Fibroblast of skin of scalp (primary cell): ENCODE data around the gene TCERG1L.
"Not testable (repeated sequence)": the region's sequence is repeated elsewhere in the genome, so short reads cannot be mapped to it uniquely, and the experiment has no call there.

Source experiments
- DNase-seq: peaks from one replicate; pipeline ENCODE4 v3.0.0-alpha.2; 2013

The TCERG1L gene

DNA sequence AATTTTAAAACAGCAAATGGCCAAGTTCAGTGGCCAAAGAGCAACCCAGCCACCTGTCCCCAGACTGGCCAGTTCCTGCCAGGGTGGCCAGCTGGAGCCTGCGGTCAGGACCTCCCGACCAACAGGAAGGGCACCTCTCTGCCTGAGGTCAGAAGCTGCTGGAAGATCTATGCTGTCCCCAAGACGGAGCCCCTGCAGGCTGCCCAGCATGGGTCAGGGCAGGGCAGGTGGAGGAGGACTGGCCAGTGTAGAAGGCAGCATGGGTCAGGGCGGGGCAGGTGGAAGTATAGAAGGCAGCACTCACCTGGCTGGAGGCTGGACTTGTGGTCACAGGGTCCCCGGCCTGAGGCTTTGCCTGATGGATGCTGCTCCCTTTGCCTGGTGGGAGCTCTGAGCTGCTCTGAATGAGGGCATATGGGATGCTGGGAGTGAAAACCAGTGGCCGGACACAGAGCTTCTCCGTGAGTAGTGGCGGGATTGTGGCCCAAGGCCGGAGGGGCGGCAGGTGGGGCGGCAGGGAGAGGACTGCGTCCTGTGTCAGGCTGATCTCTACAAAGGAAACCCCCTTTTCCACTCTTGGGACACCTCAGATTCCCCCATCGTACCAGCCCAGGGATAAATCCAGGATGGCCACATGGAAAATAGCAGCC, 229.2 kb downstream of the TCERG1L start:
- no peak for DNase-seq

GRCh38 chr10:131081786-131082185, 229.7 kb downstream of the TCERG1L start:
- DNase-seq: no peak

- DNase-seq: no peak
Observed at GRCh38 chr10:131081376-131081775, 230.1 kb downstream of the TCERG1L start.

DNA sequence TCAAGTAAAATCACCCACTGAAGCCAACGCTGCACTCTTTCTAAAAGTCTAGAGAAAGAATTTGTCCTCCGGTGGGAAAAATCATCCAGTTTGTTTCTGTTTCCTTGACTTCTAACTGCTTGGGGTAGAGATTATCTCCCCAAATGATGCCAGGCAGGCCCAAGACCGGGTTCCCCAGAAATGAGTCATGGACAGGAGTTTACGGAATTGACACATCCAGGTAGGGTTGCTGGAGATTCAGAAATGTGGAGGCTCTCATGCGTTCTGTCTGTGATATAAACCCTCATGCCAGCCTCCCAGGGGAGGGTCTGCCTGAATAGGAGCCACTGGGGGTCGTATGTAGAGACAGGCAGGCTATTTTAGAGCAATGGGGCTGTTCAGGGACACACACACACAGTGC, 230.9 kb downstream of the TCERG1L start:
- no peak for DNase-seq

- no peak for DNase-seq
Observed at GRCh38 chr10:131079314-131079713, 232.2 kb downstream of the TCERG1L start.

DNA sequence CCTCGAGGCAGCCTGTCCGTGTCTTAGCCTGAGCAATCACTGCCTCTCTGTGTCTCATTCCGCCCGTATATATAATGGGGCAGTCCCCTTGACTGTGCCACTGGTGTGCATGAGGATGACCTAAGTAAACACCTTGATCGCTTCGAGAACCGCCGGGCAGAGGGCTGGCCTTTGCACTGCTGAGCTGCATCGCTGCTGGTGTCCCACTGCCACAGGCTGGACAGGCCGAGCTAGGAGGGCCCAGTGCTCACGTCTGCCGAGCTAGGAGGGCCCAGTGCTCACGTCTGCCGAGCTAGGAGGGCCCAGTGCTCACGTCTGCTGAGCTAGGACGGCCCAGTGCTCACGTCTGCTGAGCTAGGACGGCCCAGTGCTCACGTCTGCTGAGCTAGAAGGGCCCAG, 232.6 kb downstream of the TCERG1L start:
- not testable (repeated sequence) for DNase-seq

DNA sequence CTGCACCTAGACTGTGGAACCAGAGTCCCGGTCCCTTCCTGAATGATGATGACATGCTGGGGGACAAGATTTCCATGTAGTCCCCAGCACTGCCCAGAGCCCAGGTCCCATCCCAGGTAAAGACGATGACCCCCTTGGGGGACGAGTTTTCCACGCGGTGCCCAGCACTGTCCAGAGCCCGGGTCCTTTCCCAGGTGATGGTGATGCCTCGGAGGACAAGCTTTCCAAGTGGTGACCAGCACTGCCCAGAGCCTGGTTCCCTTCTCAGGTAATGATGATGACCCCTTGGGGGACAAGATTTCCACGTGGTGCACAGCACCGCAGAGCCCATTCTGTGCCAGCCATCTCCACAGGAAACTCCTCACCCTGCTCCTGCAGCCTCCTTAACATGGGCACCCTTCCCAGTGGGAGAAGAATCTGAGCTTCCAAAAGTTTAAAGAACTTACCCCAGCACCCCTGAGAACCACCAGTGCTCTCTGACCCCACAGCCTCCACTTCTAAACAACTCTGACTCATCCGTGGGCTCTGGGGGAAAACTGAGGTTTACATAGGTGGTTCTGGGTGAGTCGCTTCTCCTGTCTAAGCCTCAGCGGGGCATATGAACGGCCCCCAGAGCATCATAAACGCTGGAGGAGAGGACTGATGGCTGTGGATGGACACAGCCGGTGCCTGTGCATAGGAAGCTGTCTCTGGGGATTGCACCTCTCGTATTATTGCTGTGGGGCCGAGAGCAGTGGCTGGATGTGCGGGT, 233.2 kb downstream of the TCERG1L start:
- DNase-seq: no peak

GRCh38 chr10:131077724-131078123, 233.8 kb downstream of the TCERG1L start:
- no peak for DNase-seq

- no peak for DNase-seq
Observed at GRCh38 chr10:131077031-131077430, 234.5 kb downstream of the TCERG1L start.

DNA sequence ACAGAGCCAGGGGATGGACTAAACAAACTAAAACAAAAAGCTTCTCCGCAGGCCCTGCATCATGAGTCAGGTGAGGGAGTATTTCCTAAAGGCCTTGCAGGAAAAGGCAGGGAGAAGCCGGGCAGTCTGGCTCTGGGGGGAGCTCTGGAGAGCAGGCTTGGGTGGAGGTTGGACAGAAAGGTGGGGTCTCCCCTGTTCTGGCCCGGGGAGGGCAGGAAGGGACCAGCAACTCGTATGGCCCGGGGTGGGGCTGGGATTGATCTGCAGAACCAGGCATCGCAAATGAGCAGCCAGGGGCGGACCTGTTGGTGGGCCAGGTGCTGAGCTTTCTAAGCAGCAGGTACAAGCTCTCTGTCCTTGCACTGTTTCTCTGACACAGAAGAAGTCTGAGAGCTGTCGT, 235.2 kb downstream of the TCERG1L start:
- DNase-seq: no peak

DNA sequence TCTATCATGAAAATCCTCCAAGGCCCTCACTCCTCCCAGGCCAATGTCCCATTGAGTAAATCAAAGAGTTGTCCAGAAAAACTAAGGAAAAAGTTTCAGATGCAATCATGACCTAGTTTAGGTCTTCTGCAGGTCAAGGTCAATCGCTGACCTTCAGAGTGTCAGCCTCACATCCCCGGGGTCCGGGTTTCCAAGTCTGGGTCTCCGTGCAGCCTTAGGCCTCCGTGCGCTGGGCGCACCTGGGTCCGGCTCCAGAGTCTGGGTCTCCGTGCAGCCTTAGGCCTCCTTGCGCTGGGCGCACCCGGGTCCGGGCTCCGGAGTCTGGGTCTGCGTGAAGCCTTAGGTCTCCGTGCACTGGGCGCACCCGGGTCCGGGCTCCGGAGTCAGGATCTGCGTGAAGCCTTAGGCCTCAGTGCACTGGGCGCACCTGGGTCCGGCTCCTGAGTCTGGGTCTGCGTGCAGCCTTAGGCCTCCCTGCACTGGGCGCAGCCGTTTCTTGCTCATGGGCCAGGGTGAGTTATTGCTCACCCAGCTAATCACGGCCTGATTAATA, 236.2 kb downstream of the TCERG1L start:
- DNase-seq: no peak

GRCh38 chr10:131074682-131075081, 236.8 kb downstream of the TCERG1L start:
- no peak for DNase-seq

GRCh38 chr10:131073469-131074035, 238.0 kb downstream of the TCERG1L start:
- no peak for DNase-seq

DNA sequence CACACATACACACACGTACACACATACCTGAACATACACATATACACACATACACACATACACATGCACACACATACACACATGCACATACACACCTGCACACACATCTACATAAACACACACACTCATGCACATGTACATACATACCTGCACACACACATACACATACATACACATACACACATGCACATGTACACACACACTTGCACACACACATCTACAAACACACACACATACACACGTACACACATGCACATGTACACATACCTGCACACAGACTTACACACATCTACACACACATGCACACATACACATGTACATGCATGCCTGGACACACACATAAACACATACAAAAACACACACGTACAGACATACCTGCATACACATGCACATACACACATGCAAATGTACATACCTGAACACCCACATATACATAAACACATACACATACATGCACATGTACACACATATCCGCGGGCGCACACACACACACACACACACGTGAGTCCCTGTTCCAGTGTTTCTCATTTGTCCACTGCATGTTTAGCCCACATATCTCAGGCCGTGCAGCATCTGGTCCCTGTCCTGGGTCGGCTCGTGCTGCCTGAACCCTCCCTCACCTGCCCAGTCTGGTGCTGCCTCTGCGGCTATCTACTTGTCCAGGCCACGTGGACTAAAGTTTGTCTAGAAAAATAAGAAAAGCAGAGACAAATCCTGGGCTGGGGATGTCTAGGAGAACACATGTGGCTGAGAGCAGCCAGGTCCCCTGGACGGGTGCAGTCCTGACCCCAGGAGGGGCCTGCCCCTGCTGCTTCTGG, 238.7 kb downstream of the TCERG1L start:
- no peak for DNase-seq

- DNase-seq: no peak
Observed at GRCh38 chr10:131071721-131072120, 239.8 kb downstream of the TCERG1L start.

DNA sequence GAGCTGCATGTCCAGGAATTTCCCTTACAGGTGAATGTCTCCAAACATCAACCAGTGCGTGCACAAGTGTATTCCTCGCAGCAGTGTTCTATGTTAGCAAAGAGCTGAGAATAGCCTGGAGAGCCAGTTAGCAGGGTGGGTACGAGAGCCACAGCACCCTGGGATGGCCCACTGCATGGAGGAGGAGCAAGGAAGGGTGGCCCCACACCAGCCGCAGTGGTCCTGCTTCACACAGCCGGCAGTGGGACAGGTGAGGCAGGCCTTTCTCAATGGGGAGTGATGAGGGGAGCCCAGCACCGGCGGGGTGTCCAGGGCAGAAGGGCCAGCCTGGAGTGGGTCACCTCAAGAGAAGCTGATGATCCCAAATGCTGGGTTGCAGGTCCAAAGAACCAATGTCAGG, 240.7 kb downstream of the TCERG1L start:
- DNase-seq: no peak

DNA sequence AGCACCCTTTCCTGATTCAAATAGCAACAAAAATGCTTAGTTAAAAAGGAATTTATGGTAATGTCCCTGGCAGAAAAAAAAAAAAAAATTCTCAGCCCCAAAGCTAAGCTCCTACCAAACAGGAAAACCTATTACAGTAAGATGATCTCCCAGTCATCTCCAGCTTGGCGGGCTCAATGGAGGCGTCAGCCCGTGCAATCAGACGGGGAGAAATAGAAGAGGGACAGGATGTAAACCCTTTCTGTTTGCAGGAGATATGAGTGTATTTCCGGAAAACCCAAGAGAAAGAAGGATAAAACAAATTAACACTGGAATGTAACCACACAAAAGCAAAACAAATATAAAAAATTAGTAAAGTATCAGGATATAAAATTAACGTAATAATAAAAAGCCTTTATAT, 242.8 kb downstream of the TCERG1L start:
- DNase-seq: no peak

GRCh38 chr10:131068311-131068710, 243.2 kb downstream of the TCERG1L start:
- no peak for DNase-seq

DNA sequence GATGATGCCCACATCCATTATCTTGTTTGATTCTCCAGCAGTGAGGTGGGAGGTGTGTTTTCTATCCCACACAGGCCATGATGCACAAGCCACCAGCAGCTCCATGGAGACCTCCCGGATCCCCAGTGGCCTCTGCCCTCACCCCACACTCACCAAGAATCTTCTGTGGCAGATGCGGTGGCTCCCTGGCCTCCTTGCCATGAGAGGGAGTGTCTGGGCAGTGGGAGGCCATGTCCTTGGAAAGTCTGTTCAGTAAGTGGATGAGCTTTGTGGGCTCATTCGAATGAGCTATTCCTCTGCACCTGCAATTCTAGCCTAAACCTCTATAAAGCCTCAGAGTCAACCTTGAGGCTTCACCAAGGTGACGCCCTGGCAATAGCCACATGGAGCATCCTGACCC, 243.8 kb downstream of the TCERG1L start:
- no peak for DNase-seq

DNA sequence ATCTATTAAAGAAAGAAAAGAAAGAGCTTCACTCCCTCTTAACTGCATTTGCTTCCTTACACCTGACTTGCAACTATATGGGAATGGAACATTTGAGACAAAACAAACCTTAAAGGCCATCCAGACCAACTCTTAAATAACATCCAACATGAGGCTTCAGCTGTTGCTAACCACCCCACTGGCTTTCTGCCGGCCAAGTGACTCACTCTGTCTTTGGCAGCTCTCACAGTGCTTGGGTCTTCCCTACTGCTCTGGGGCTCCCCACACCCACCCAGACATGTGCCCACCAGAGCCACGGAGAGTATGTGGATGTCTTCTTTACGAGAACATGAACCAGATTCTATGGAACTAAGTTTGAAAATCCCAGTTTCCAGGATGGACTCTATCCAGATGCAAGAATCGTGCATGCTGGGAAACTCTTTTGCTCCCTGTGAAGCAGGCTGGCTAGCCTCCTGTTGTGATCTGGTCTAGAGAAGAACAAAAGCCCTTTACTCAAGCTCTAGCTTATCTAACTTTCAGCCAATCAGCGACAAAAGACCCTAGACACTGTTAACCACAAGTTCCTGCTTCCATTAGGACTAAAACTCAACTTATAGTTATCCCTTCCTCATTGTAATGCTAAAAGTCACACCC, 245.7 kb downstream of the TCERG1L start:
- DNase-seq: peak; percentile 4

GRCh38 chr10:131063311-131063710, 248.2 kb downstream of the TCERG1L start:
- no peak for DNase-seq

- DNase-seq: no peak
Observed at GRCh38 chr10:131062621-131063260, 248.8 kb downstream of the TCERG1L start.
